GM12875 (cell line): Measurements from ENCODE around the gene ART1.

ENCODE experiments used
- H3K4me3 ChIP-seq: one replicate; pipeline ENCODE4 v1.5.1; 2011; ENCODE audit warnings: low read depth, low read length, control low read depth
- CTCF ChIP-seq: IDR thresholded peaks from 2 replicates; pipeline ENCODE4 v1.5.1; 2011; ENCODE audit warnings: low read depth, mild to moderate bottlenecking, control low read depth, inconsistent platforms, low read length, moderate library complexity, borderline replicate concordance; ENCODE audit not compliant: insufficient read depth

The ART1 gene

DNA sequence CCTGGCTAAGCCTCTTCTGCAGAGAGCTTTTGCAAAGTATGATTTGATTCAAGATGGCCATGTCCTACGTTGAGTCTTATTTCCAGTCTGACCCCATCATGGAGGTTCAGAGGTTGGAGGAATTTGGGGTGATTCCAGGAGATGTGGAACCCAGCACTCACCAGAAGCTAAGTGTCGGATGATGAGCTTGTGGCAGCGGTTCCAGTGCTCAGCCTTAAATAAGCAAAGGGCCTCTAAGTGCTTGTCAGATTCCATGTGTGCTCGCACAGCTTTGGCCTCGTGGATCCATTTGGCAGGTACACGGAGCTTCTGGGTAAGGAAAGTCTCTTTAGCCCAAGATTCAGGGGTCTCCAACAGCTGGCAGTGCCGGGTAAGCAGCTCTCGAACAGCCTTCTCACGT, 38.1 kb downstream of the ART1 start:
- TF ChIP-seq CTCF, result no peak
- H3K4me3 ChIP-seq, result no peak overlapping the region

GRCh38 chr11:3684129-3684818, 39.3 kb downstream of the ART1 start:
- no peak for TF ChIP-seq CTCF
- H3K4me3 ChIP-seq, result no peak overlapping the region

- TF ChIP-seq CTCF, result no peak
- no peak overlapping the region for H3K4me3 ChIP-seq
Observed at GRCh38 chr11:3684819-3685172, 39.9 kb downstream of the ART1 start.

- TF ChIP-seq CTCF, result no peak
- no peak overlapping the region for H3K4me3 ChIP-seq
Observed at GRCh38 chr11:3685923-3686322, 41.0 kb downstream of the ART1 start.

GRCh38 chr11:3686751-3687150, 41.8 kb downstream of the ART1 start:
- H3K4me3 ChIP-seq, result no peak overlapping the region
- no peak for TF ChIP-seq CTCF

DNA sequence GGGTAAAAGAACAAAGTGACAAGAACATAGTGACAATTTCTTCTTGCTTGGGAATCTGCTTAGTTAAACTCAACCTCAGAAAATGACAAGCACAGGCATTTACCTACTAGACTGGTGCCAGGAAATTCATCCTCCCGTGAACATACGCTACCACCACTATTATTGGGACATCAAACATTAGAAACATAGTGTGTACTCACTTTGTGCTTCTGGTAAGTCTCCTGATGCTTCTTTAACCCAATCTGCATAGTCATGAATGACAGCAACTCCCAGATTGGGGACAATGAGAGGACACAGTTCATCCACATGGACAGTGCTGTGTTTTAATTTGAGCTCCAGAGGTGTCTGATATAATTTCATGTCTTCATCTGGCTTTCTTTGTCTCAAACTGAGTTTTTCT, 55.5 kb downstream of the ART1 start:
- no peak overlapping the region for H3K4me3 ChIP-seq
- no peak for TF ChIP-seq CTCF

GRCh38 chr11:3700910-3701309, 56.0 kb downstream of the ART1 start:
- no peak for TF ChIP-seq CTCF
- no peak overlapping the region for H3K4me3 ChIP-seq
